Germinal center (tissue), 1 donor: ENCODE measurements around the gene TAS2R42.

Experiments used
- DNase-seq: peaks from one replicate; pipeline ENCODE4 v3.0.0; 2012; ENCODE audit warnings: mixed read lengths, low spot score

The TAS2R42 gene

DNA sequence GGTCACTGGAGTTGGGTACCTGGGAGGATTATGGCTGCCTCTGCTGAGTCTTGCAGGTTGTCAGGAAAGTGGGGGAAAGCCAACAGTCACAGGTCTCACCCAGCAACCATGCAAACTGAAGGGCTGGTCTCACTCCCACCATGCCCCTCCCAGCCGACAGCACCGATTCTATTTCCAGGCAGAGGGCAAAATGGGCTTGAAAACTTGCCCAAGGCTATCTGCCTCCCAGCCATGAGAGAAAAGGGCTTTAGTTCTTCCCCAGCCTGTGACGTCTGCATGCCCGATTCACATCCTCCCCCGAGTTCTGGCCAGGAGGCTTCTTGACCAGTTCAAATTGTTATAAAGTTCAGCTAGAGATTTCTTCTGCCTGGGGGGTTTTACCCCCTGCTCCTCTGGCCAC is 42.4 kb downstream of the TAS2R42 start:
- no peak for DNase-seq

GRCh38 chr12:11143352-11143751 is 43.4 kb downstream of the TAS2R42 start:
- DNase-seq: no peak

GRCh38 chr12:11136075-11136474 is 50.7 kb downstream of the TAS2R42 start:
- DNase-seq: no peak
